ENCODE data around the gene MRGPRX4.

- TF ChIP-seq CTCF (IDR thresholded peaks at IDR 0.05) (no peak), POLR2A (IDR thresholded peaks at IDR 0.05) (no peak), EP300 (IDR thresholded peaks at IDR 0.05; ENCODE audit: low read depth) (no peak), POLR2AphosphoS5 (IDR thresholded peaks at IDR 0.05) (no peak)
Measured at GRCh38 chr11:18204220-18204619, 31.6 kb downstream of the MRGPRX4 start.
